ENCODE data around the gene GABPA.

GABPA gene

DNA sequence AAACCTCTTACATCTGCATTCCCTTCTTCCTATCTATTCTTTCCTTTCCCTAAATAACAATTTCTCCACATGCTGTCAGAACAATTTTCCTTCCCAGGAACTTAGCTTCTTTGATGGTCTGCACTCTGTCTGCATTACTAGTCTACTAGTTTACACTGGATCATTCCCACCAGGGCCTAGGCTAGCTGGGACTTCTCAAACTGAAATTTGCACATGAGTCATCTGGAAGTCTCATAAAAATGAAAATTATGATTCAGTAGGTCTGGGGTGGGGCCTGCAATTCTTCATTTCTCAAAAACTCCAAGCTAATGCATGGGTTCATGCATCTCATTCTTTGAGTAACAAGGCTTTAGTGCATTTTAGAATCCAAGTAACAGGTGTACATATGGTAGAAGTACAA lies 74.2 kb downstream of the GABPA start:
- no peak for DNase-seq (ENCODE audit: low read depth in 2 of 2)

DNA sequence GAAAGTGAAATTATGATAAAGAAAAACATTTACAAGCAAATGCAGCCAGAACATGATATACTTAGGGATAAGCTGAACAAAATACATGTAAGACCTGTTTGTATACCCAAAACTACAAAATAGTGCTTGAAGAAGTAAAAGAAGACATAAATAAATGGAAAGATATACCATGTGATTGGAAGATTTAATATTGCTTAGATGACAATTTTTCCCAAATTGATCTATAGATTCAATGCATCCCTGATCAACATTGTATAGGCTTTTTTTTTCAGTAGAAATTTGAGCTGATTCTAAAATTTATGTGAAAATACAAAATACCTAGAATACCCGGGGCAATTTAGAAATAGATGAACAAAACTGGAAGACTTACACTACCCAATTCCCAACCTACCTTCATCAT lies 76.4 kb downstream of the GABPA start:
- DNase-seq (ENCODE audit: low read depth in 2 of 2), result no peak

DNA sequence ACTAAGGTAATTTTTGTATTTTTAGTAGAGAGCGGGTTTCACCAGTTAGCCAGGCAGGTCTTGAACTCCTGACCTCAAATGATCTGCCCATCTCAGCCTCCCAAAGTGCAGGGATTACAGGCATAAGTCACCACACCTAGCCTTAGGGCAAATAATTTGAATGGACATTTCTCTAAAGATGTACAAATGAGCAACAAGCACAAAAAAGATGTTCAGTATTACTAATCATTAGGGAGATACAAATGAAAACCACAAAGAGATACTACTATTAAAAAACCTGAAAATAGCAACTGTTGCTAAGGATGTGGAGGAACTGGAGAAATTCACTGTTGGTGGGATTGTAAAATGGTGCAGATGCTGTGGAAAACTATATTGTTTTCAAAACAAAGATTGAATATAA lies 79.1 kb downstream of the GABPA start:
- no peak for DNase-seq (ENCODE audit: low read depth in 2 of 2)

DNA sequence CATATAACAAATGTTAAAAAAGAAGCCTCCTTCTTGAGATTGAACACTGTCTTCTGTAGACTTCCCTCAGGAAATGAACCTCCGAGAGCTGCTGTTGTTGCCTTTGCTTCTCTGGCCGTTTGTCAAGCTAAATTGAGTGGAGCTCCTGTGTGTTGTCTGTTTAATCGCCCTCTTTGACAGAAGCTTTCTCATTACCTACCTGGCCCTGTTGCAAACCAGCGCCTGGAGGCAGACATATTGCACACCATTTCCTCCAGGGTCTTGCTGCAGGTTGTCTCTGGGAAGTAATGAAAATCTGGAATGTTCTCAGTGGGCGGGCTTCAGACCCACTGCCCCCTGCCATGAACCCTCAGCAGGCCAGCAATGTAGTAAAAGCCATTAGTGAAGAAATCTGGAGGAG lies 83.3 kb downstream of the GABPA start:
- DNase-seq (ENCODE audit: low read depth in 2 of 2), result no peak

DNA sequence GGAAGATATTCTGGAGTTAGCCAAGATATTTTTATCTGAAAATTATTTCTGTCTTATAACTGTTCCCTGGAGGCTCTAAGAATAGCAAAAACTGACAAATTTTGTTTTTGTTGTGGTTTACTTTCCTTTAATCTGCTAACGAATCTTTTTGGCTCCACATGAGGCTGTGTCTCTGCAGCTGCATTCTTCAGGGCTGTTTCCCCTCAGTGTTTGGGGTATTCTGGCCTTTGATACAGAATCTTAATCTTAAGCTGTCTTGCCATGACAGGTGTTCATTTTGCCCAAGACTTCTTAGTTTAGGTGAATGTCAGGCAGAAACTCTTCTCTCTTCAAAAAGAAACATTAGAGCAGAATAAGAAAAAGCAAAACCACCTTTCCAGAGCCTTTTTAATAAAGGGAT lies 83.8 kb downstream of the GABPA start:
- DNase-seq (ENCODE audit: low read depth in 2 of 2), result no peak
